Colonic mucosa (tissue), 4 donors: ENCODE measurements around the gene GRK3. TPM values are rescaled to one million over a fixed set of nuclear protein-coding genes. Genes with fewer than 3 reads are reported as not detected.
"Not testable (repeated sequence)": the region's sequence is repeated elsewhere in the genome, so short reads cannot be mapped to it uniquely, and the experiment has no call there.

ENCODE experiments used
- DNase-seq: peaks from one replicate; pipeline ENCODE4 v3.0.0-alpha.2; 2020
- H3K27ac ChIP-seq: fragments of 200-600 bp; one replicate; pipeline ENCODE4 v1.8.0; 2021
- H3K27me3 ChIP-seq: fragments of 200-600 bp; one replicate; pipeline ENCODE4 v1.8.0; 2021
- H3K36me3 ChIP-seq: fragments of 200-600 bp; one replicate; pipeline ENCODE4 v1.8.0; 2021
- H3K4me1 ChIP-seq: fragments of 200-600 bp; one replicate; pipeline ENCODE4 v1.8.0; 2021; ENCODE audit warnings: mild to moderate bottlenecking
- H3K4me3 ChIP-seq: fragments of 200-600 bp; one replicate; pipeline ENCODE4 v1.8.0; 2021
- H3K9ac ChIP-seq, 2 donors: one replicate each; pipeline ENCODE4 v1.7.0; 2013; ENCODE audit warnings: control low read depth in 2 of 2, low read depth in 2 of 2, low read length in 2 of 2
- H3K9me3 ChIP-seq: fragments of 200-600 bp; one replicate; pipeline ENCODE4 v1.8.0; 2021
- CTCF ChIP-seq: fragments of 200-600 bp; IDR thresholded peaks from one replicate; pipeline ENCODE4 v1.8.0; 2022; ENCODE audit warnings: antibody characterized with exemption, mild to moderate bottlenecking
- intact Hi-C: fragments of 100-400 bp; cut with DNase I; formaldehyde crosslinking; loops from one replicate; pipeline ENCODE4 v1.14.1; 2022
- total RNA-seq, 2 donors: library from RNA; stranded (reverse); fragmentation: NEBNext Ultra II Directional in 1 of 2; extraction: Animal tissue kit (Norgen Biotek cat#: 25700) in 1 of 2; gene quantifications; one replicate each; pipeline ENCODE4 v1.2.1, GENCODE V29; 2021
- donor health status: healthy.
- donor health status: DM: no; HTN: no; CAD: no.
- donor health status: DM: no; HTN: no; CAD: no.

GRK3 gene
- total RNA-seq, 2 donors from 2014 or later, result 2.9 to 5.3 TPM

GRCh38 chr22:25548866-25549464 is 15.5 kb upstream of the GRK3 start:
- intact Hi-C loops, result no loop called here
- Histone ChIP-seq H3K4me3 (no peak overlapping the region), H3K9ac (no peak overlapping the region), H3K36me3 (no peaks in the 10 kb centered on the region), H3K27me3 (no peaks in the 10 kb centered on the region), H3K27ac (no peak overlapping the region), H3K4me1 (no peaks in the 10 kb centered on the region), H3K9me3 (no peaks in the 10 kb centered on the region)
- no peak for DNase-seq
- no peak for TF ChIP-seq CTCF

- Histone ChIP-seq H3K9me3 (no peaks in the 10 kb centered on the region), H3K27ac (no peak overlapping the region), H3K9ac (no peak overlapping the region), H3K36me3 (no peaks in the 10 kb centered on the region), H3K4me3 (no peak overlapping the region), H3K27me3 (no peaks in the 10 kb centered on the region), H3K4me1 (no peaks in the 10 kb centered on the region)
- DNase-seq, result no peak
- TF ChIP-seq CTCF, result no peak
- intact Hi-C loops, result no loop called here
These were observed 13.1 kb upstream of the GRK3 start for GRCh38 chr22:25551396-25551795.

GRCh38 chr22:25552405-25552804 is 12.1 kb upstream of the GRK3 start:
- intact Hi-C loops, H3K36me3 ChIP-seq: not testable (repeated sequence)

GRCh38 chr22:25553131-25553530 is 11.3 kb upstream of the GRK3 start:
- no peak for TF ChIP-seq CTCF
- Histone ChIP-seq H3K4me3 (no peak overlapping the region), H3K27ac (no peak overlapping the region), H3K4me1 (no peaks in the 10 kb centered on the region), H3K9ac (no peak overlapping the region), H3K36me3 (no peaks in the 10 kb centered on the region), H3K27me3 (no peaks in the 10 kb centered on the region), H3K9me3 (no peaks in the 10 kb centered on the region)
- intact Hi-C loops, result no loop called here
- DNase-seq, result no peak

More at GRCh38 chr22:25552405-25552804, 12.1 kb upstream of the GRK3 start:
- H3K9me3 ChIP-seq, H3K27ac ChIP-seq, H3K9ac ChIP-seq, H3K4me1 ChIP-seq, H3K4me3 ChIP-seq, DNase-seq, H3K27me3 ChIP-seq: not testable (repeated sequence)

DNA sequence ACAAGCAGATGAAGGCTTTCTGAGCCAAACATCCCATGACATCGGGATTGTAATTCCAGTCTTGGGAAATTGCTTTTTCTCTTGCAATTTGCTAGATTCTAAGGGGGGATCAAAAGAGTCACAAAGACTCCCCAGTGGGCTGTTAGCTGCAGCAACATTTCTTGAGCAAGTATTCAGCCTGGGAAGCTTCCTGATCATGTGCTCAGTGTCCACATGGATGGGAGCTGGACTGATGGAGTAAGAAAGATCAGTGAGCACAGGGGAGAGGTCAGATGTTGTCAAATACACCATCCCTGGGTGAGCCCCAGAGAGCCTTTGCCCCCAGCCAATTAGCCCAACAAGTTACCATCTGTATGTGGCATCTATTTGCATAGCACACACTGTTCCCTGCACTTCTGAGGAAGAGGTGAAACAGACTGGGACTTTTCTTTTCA is 10.2 kb upstream of the GRK3 start:
- intact Hi-C loops, result no loop called here
- H3K9ac ChIP-seq, result no peak overlapping the region
- H3K27me3 ChIP-seq, result no peaks in the 10 kb centered on the region
- TF ChIP-seq CTCF, result no peak
- H3K27ac ChIP-seq, result no peak overlapping the region
- H3K4me1 ChIP-seq, result no peaks in the 10 kb centered on the region
- no peak overlapping the region for H3K4me3 ChIP-seq
- no peaks in the 10 kb centered on the region for H3K36me3 ChIP-seq
- H3K9me3 ChIP-seq, result no peaks in the 10 kb centered on the region
- no peak for DNase-seq

DNA sequence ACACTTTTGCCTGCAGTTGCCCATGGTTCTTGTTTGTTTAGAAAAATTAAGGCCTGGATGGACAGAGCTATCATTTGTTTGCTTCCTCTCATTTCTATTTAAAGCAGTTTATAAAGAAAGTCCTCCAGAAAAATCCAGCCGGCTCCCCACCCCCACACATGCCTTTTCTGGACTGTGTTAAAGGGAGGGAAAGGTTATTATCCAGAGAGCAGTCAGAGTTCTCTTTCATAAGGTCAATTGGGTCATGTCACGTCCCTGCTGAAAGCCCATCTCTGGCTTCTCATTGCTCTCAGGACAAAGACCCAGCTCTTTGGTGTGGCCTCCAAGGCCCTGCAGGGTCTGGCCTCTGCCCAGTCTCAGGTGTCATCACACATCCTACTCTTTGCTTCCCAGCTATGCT is 9.8 kb upstream of the GRK3 start:
- intact Hi-C loops, result no loop called here
- no peak for TF ChIP-seq CTCF
- H3K36me3 ChIP-seq, result no peaks in the 10 kb centered on the region
- DNase-seq, result no peak
- no peaks in the 10 kb centered on the region for H3K4me1 ChIP-seq
- H3K9me3 ChIP-seq, result no peaks in the 10 kb centered on the region
- no peaks in the 10 kb centered on the region for H3K27me3 ChIP-seq
- H3K9ac ChIP-seq, result no peak overlapping the region
- no peak overlapping the region for H3K27ac ChIP-seq
- H3K4me3 ChIP-seq, result no peak overlapping the region
